ENCODE measurements around the gene TSR2. TPM values are rescaled to one million over a fixed set of nuclear protein-coding genes. Genes with fewer than 3 reads are reported as not detected.

TSR2 gene
- polyA plus RNA-seq, 1 experiment = 15.6 TPM

- Histone ChIP-seq H3K36me3 (ENCODE audit: control insufficient read depth, insufficient read depth, low read length) (peaks cover 5% of the 10 kb centered on the region), H3K4me3 (ENCODE audit: low read depth, low read length) (no peak overlapping the region), H3K27me3 (ENCODE audit: control insufficient read depth, insufficient read depth, low read length) (no peaks in the 10 kb centered on the region)
- TF ChIP-seq CTCF (IDR thresholded peaks at IDR 0.05; ENCODE audit: insufficient read depth, low read depth, low read length) = no peak
- ChIA-PET POLR2A (no interaction called here), CTCF (no interaction called here)
- DNase-seq (ENCODE audit: low read depth) = no peak
These were observed 4.5 kb downstream of the TSR2 start for GRCh38 chrX:54444752-54445151.

- CTCF ChIA-PET = interaction anchor here (0.6 kb wide), 1 partner anchor 38 kb away, joined by 3 read pairs; no protein-coding TSS in a partner anchor
- Histone ChIP-seq H3K27me3 (ENCODE audit: control insufficient read depth, insufficient read depth, low read length) (no peaks in the 10 kb centered on the region), H3K4me3 (ENCODE audit: low read depth, low read length) (no peak overlapping the region), H3K36me3 (ENCODE audit: control insufficient read depth, insufficient read depth, low read length) (peaks cover 5% of the 10 kb centered on the region)
- no peak for TF ChIP-seq CTCF (IDR thresholded peaks at IDR 0.05; ENCODE audit: insufficient read depth, low read depth, low read length)
- POLR2A ChIA-PET = no interaction called here
- DNase-seq (ENCODE audit: low read depth) = no peak
These were observed 5.9 kb downstream of the TSR2 start for GRCh38 chrX:54446084-54446483.

GRCh38 chrX:54447461-54447860 is 7.3 kb downstream of the TSR2 start:
- peaks cover 5% of the 10 kb centered on the region for H3K36me3 ChIP-seq (ENCODE audit: control insufficient read depth, insufficient read depth, low read length)
- TF ChIP-seq CTCF (IDR thresholded peaks at IDR 0.05; ENCODE audit: insufficient read depth, low read depth, low read length) = peak; percentile 17; the same call in 1 of the 2 replicates
- DNase-seq (ENCODE audit: low read depth) = no peak
- H3K4me3 ChIP-seq (ENCODE audit: low read depth, low read length) = no peak overlapping the region
- ChIA-PET POLR2A (no interaction called here), CTCF (no interaction called here)
- no peaks in the 10 kb centered on the region for H3K27me3 ChIP-seq (ENCODE audit: control insufficient read depth, insufficient read depth, low read length)

GRCh38 chrX:54449929-54450328 is 9.7 kb downstream of the TSR2 start:
- Histone ChIP-seq H3K27me3 (ENCODE audit: control insufficient read depth, insufficient read depth, low read length) (no peaks in the 10 kb centered on the region), H3K4me3 (ENCODE audit: low read depth, low read length) (no peak overlapping the region), H3K36me3 (ENCODE audit: control insufficient read depth, insufficient read depth, low read length) (peaks cover 3% of the 10 kb centered on the region)
- ChIA-PET POLR2A (no interaction called here), CTCF (no interaction called here)
- TF ChIP-seq CTCF (IDR thresholded peaks at IDR 0.05; ENCODE audit: insufficient read depth, low read depth, low read length) = no peak
- DNase-seq (ENCODE audit: low read depth) = no peak

- Histone ChIP-seq H3K36me3 (ENCODE audit: control insufficient read depth, insufficient read depth, low read length) (peaks cover 4% of the 10 kb centered on the region), H3K27me3 (ENCODE audit: control insufficient read depth, insufficient read depth, low read length) (no peaks in the 10 kb centered on the region), H3K4me3 (ENCODE audit: low read depth, low read length) (no peak overlapping the region)
- CTCF ChIA-PET = no interaction called here
- POLR2A ChIA-PET = no interaction called here
- peak; percentile 33; the same call in 1 of the 2 replicates for TF ChIP-seq CTCF (IDR thresholded peaks at IDR 0.05; ENCODE audit: insufficient read depth, low read depth, low read length)
- no peak for DNase-seq (ENCODE audit: low read depth)
These were observed 12.7 kb downstream of the TSR2 start for GRCh38 chrX:54452920-54453319.

Data from BJ (cell line).